Progenitor cell of endocrine pancreas (in vitro differentiated cells): ENCODE measurements around the gene DOCK9. TPM values are rescaled to one million over a fixed set of nuclear protein-coding genes. Genes with fewer than 3 reads are reported as not detected.

Source experiments
- DNase-seq: peaks from one replicate; pipeline ENCODE4 v3.0.0; 2021; ENCODE audit warnings: low spot score; ENCODE audit not compliant: unreplicated experiment
- H3K27ac Mint-ChIP-seq: 2 replicates; pipeline ENCODE4 v1.8.0; 2021; ENCODE audit warnings: mild to moderate bottlenecking, moderate library complexity, mixed read lengths
- H3K27me3 Mint-ChIP-seq: 2 replicates; pipeline ENCODE4 v1.8.0; 2021; ENCODE audit warnings: mixed read lengths
- H3K36me3 Mint-ChIP-seq: 2 replicates; pipeline ENCODE4 v1.8.0; 2022; ENCODE audit warnings: mixed read lengths; ENCODE audit not compliant: insufficient read depth
- H3K4me1 Mint-ChIP-seq: 2 replicates; pipeline ENCODE4 v1.8.0; 2021; ENCODE audit warnings: low read depth, mixed read lengths
- H3K4me3 Mint-ChIP-seq: 2 replicates; pipeline ENCODE4 v1.8.0; 2021; ENCODE audit warnings: low read depth, mild to moderate bottlenecking, moderate library complexity, mixed read lengths
- H3K9me3 Mint-ChIP-seq: 2 replicates; pipeline ENCODE4 v1.8.0; 2021; ENCODE audit warnings: low read depth, mixed read lengths
- total RNA-seq: library from RNA; stranded (reverse); gene quantifications from 2 replicates; pipeline ENCODE4 v1.2.1, GENCODE V29; 2021
- TF ChIP-seq, protein P1 (sequence below): fragments of 200-600 bp; sonication (generic); IDR thresholded peaks from one replicate; pipeline ENCODE4 v1.5.0; 2021; ENCODE audit warnings: antibody characterized with exemption, mild to moderate bottlenecking; ENCODE audit not compliant: unreplicated experiment

DOCK9 gene
- total RNA-seq, 1 donor from 2014 or later = 35.7 TPM

DNA sequence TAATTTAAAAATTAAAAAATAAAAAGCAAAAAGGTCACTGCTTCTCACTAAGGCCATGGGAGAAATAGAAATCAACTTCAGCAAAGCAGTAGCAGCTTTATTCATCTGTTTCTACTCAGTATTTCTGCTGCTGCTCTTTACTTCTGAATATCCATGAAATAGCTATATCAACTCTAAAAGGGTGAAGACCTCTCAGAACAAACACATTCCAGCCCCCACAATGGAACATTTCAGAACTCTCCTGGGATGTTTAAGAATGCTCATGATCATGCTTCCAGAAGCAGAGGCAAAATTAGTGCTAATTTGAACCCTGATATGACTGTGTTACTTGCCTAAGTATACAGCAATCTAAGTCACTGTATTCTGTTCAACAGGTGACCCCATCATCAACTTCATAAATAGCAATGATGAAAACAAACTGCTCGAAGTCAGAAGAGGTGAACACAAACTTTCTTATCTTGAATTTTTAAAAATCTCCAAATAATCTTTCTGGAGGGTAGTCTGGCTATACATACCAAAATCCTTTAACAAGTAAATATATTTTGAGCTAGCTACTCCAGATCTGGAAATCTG lies 29.6 kb upstream of the DOCK9 start:
- no peak overlapping the region for H3K4me3 Mint-ChIP-seq
- H3K36me3 Mint-ChIP-seq = no peaks in the 10 kb centered on the region
- no peaks in the 10 kb centered on the region for H3K9me3 Mint-ChIP-seq
- TF ChIP-seq, protein P1, sequence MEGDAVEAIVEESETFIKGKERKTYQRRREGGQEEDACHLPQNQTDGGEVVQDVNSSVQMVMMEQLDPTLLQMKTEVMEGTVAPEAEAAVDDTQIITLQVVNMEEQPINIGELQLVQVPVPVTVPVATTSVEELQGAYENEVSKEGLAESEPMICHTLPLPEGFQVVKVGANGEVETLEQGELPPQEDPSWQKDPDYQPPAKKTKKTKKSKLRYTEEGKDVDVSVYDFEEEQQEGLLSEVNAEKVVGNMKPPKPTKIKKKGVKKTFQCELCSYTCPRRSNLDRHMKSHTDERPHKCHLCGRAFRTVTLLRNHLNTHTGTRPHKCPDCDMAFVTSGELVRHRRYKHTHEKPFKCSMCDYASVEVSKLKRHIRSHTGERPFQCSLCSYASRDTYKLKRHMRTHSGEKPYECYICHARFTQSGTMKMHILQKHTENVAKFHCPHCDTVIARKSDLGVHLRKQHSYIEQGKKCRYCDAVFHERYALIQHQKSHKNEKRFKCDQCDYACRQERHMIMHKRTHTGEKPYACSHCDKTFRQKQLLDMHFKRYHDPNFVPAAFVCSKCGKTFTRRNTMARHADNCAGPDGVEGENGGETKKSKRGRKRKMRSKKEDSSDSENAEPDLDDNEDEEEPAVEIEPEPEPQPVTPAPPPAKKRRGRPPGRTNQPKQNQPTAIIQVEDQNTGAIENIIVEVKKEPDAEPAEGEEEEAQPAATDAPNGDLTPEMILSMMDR = no peak
- no peak for DNase-seq
- H3K27ac Mint-ChIP-seq = no peak overlapping the region
- peaks cover 9% of the 10 kb centered on the region for H3K27me3 Mint-ChIP-seq
- peaks cover 4% of the 10 kb centered on the region for H3K4me1 Mint-ChIP-seq

GRCh38 chr13:99005609-99006008 lies 27.7 kb upstream of the DOCK9 start:
- DNase-seq = no peak
- Mint-ChIP-seq H3K36me3 (no peaks in the 10 kb centered on the region), H3K4me3 (no peak overlapping the region), H3K27ac (no peak overlapping the region), H3K4me1 (peaks cover 4% of the 10 kb centered on the region), H3K27me3 (peaks cover 18% of the 10 kb centered on the region), H3K9me3 (no peaks in the 10 kb centered on the region)
- TF ChIP-seq, protein P1 = no peak

DNA sequence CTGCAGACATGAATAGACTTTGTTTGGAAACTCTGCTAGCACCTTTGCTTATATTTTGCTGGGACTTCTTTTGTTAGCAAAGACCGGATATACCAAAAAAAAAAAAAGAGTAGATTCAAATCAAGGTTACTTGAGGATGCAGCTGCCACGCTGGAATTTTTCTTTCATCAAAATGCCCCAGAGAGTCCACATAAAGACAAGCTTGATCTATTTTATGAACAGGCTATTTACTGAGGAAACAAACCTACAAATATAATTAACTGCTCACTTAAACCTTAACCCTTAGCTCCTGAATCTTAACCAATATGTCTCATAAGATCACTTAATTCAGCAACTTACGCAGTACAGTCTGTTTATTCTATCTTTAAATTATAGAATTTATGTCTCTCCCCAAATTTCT lies 27.1 kb upstream of the DOCK9 start:
- Mint-ChIP-seq H3K4me1 (peaks cover 3% of the 10 kb centered on the region), H3K9me3 (no peaks in the 10 kb centered on the region), H3K36me3 (no peaks in the 10 kb centered on the region), H3K27me3 (peaks cover 23% of the 10 kb centered on the region), H3K27ac (no peak overlapping the region), H3K4me3 (no peak overlapping the region)
- TF ChIP-seq, protein P1 = no peak
- no peak for DNase-seq

- Mint-ChIP-seq H3K4me1 (peaks cover 3% of the 10 kb centered on the region), H3K27ac (no peak overlapping the region), H3K4me3 (no peak overlapping the region), H3K36me3 (no peaks in the 10 kb centered on the region), H3K9me3 (no peaks in the 10 kb centered on the region), H3K27me3 (peaks cover 27% of the 10 kb centered on the region)
- TF ChIP-seq, protein P1 = no peak
- DNase-seq = no peak
Measured at GRCh38 chr13:99003851-99004471, 26.1 kb upstream of the DOCK9 start.

- TF ChIP-seq, protein P1 = no peak
- Mint-ChIP-seq H3K27ac (no peak overlapping the region), H3K4me3 (no peak overlapping the region), H3K4me1 (peaks cover 3% of the 10 kb centered on the region), H3K36me3 (no peaks in the 10 kb centered on the region), H3K27me3 (peaks cover 27% of the 10 kb centered on the region), H3K9me3 (no peaks in the 10 kb centered on the region)
- DNase-seq = no peak
Measured at GRCh38 chr13:99003186-99003585, 25.3 kb upstream of the DOCK9 start.
